ENCODE results near the gene KCNA5. TPM values are rescaled to one million over a fixed set of nuclear protein-coding genes. Genes with fewer than 3 reads are reported as not detected.
A peak's percentile ranks its signal among the peaks of the same experiment; 100 is the strongest.

Gene KCNA5
- total and polyA plus RNA-seq, 2 experiments from 2014 or later = 1.4 to 5.1 TPM

DNA sequence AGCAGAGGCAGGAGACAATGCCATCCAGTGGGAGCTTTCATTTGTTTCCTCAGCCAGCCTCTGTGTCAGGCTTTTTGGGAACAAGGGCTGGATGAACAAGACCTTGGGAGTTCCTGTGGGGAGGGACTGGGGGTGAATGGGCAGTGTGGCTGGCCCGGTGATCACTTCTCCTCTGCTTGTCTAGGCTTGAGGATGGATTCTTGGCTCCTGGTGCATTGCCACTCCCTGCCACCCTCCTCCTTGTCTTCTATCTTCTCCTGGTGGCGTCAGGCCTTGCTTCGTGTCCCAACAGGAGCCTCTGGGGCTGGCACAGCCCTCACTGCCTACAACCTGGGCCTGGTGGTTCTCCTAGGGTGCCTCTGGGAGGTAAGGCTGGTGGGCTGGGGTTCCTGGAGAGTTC is 25.0 kb upstream of the KCNA5 start:
- TF ChIP-seq, protein P1, sequence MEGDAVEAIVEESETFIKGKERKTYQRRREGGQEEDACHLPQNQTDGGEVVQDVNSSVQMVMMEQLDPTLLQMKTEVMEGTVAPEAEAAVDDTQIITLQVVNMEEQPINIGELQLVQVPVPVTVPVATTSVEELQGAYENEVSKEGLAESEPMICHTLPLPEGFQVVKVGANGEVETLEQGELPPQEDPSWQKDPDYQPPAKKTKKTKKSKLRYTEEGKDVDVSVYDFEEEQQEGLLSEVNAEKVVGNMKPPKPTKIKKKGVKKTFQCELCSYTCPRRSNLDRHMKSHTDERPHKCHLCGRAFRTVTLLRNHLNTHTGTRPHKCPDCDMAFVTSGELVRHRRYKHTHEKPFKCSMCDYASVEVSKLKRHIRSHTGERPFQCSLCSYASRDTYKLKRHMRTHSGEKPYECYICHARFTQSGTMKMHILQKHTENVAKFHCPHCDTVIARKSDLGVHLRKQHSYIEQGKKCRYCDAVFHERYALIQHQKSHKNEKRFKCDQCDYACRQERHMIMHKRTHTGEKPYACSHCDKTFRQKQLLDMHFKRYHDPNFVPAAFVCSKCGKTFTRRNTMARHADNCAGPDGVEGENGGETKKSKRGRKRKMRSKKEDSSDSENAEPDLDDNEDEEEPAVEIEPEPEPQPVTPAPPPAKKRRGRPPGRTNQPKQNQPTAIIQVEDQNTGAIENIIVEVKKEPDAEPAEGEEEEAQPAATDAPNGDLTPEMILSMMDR (IDR thresholded peaks at IDR 0.05; ENCODE audit: low read depth, low read length) = no peak
- no peak for DNase-seq (ENCODE audit: low read depth in 1 of 2, low spot score in 1 of 2)

GRCh38 chr12:5022025-5022424 is 21.7 kb upstream of the KCNA5 start:
- peaks cover 4% of the 10 kb centered on the region for H3K4me1 ChIP-seq (ENCODE audit: low read depth)
- no peaks in the 10 kb centered on the region for H3K9me3 ChIP-seq (ENCODE audit: low read depth)
- no peaks in the 10 kb centered on the region for H3K27me3 ChIP-seq
- DNase-seq (ENCODE audit: low read depth in 1 of 2, low spot score in 1 of 2) = no peak
- no peak overlapping the region for H3K27ac ChIP-seq
- TF ChIP-seq, protein P1 (IDR thresholded peaks at IDR 0.05; ENCODE audit: low read depth, low read length) = no peak
- H3K36me3 ChIP-seq = no peaks in the 10 kb centered on the region
- no peak overlapping the region for H3K4me3 ChIP-seq

More for the DNA sequence above, 25.0 kb upstream of the KCNA5 start:
- Histone ChIP-seq H3K9me3 (ENCODE audit: low read depth) (no peaks in the 10 kb centered on the region), H3K27me3 (no peaks in the 10 kb centered on the region), H3K4me1 (ENCODE audit: low read depth) (no peaks in the 10 kb centered on the region), H3K36me3 (no peaks in the 10 kb centered on the region), H3K27ac (no peak overlapping the region), H3K4me3 (no peak overlapping the region)

DNA sequence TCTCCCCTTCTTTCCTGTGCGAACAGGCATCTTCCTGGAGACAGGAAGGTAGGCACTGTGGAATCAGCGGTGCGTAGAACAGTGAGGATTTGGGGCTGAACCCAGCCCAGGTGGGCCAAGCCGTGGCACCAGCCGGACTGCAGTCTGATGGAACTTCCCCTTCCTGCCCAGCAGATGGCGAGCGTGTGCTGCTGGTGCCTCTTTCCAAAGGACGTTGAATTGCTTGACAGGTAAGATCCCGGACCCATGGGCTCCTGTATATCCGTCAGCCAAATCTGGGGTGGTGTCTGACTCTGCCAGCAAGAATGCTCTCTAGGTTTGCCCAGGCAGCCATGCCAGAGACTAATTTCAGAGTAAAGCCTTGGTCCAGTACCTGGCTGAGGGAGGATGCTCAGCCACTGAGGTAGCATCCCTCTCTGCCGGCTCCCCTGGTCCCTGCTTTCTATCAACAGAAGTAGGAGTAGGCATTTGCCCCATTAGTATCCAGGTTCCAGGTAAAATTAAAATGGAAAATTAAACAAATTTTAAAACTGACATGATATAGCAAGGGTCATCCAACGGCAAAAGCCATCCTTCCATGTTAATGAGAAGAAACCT is 21.1 kb upstream of the KCNA5 start:
- Histone ChIP-seq H3K9me3 (ENCODE audit: low read depth) (no peaks in the 10 kb centered on the region), H3K4me3 (no peak overlapping the region), H3K4me1 (ENCODE audit: low read depth) (peaks cover 6% of the 10 kb centered on the region), H3K36me3 (no peaks in the 10 kb centered on the region), H3K27me3 (no peaks in the 10 kb centered on the region), H3K27ac (no peak overlapping the region)
- TF ChIP-seq, protein P1 (IDR thresholded peaks at IDR 0.05; ENCODE audit: low read depth, low read length) = peak; percentile 90
- DNase-seq (ENCODE audit: low read depth in 1 of 2, low spot score in 1 of 2) = peak; percentile 55 to 69

- Histone ChIP-seq H3K4me3 (no peak overlapping the region), H3K4me1 (ENCODE audit: low read depth) (peaks cover 6% of the 10 kb centered on the region), H3K9me3 (ENCODE audit: low read depth) (no peaks in the 10 kb centered on the region), H3K27ac (no peak overlapping the region), H3K27me3 (no peaks in the 10 kb centered on the region), H3K36me3 (no peaks in the 10 kb centered on the region)
- TF ChIP-seq, protein P1 (IDR thresholded peaks at IDR 0.05; ENCODE audit: low read depth, low read length) = no peak
- no peak for DNase-seq (ENCODE audit: low read depth in 1 of 2, low spot score in 1 of 2)
These were observed 19.8 kb upstream of the KCNA5 start for GRCh38 chr12:5023842-5024241.

GRCh38 chr12:5026342-5026938 is 17.2 kb upstream of the KCNA5 start:
- peaks cover 6% of the 10 kb centered on the region for H3K4me1 ChIP-seq (ENCODE audit: low read depth)
- no peaks in the 10 kb centered on the region for H3K36me3 ChIP-seq
- H3K9me3 ChIP-seq (ENCODE audit: low read depth) = no peaks in the 10 kb centered on the region
- TF ChIP-seq, protein P1 (IDR thresholded peaks at IDR 0.05; ENCODE audit: low read depth, low read length) = no peak
- H3K4me3 ChIP-seq = no peak overlapping the region
- no peak for DNase-seq (ENCODE audit: low read depth in 1 of 2, low spot score in 1 of 2)
- no peaks in the 10 kb centered on the region for H3K27me3 ChIP-seq
- no peak overlapping the region for H3K27ac ChIP-seq
